Smooth muscle cell of the brain vasculature (primary cell): ENCODE measurements around the gene SPAG16.

ENCODE experiments used
- DNase-seq: peaks from one replicate; pipeline ENCODE4 v3.0.0-alpha.2; 2012; ENCODE audit warnings: low read depth, low spot score

SPAG16 gene

GRCh38 chr2:214247531-214247930 lies 963.3 kb downstream of the SPAG16 start:
- DNase-seq = no peak

GRCh38 chr2:214255046-214255445 lies 970.8 kb downstream of the SPAG16 start:
- no peak for DNase-seq

GRCh38 chr2:214261683-214262082 lies 977.4 kb downstream of the SPAG16 start:
- DNase-seq = no peak

GRCh38 chr2:214264171-214264570 lies 979.9 kb downstream of the SPAG16 start:
- no peak for DNase-seq

GRCh38 chr2:214265991-214266489 lies 981.8 kb downstream of the SPAG16 start:
- no peak for DNase-seq

- no peak for DNase-seq
Observed at GRCh38 chr2:214277880-214278279, 993.6 kb downstream of the SPAG16 start.

GRCh38 chr2:214286011-214286410 lies 1001.7 kb downstream of the SPAG16 start:
- DNase-seq = no peak

GRCh38 chr2:214293593-214293992 lies 1009.3 kb downstream of the SPAG16 start:
- DNase-seq = no peak

- no peak for DNase-seq
Observed at GRCh38 chr2:214294426-214294825, 1010.2 kb downstream of the SPAG16 start.

GRCh38 chr2:214297423-214297822 lies 1013.2 kb downstream of the SPAG16 start:
- no peak for DNase-seq

- no peak for DNase-seq
Observed at GRCh38 chr2:214310319-214310718, 1026.1 kb downstream of the SPAG16 start.

GRCh38 chr2:214311031-214311533 lies 1026.8 kb downstream of the SPAG16 start:
- DNase-seq = no peak

- DNase-seq = no peak
Observed at GRCh38 chr2:214311931-214312749, 1027.9 kb downstream of the SPAG16 start.

- DNase-seq = no peak
Observed at GRCh38 chr2:214315324-214315723, 1031.1 kb downstream of the SPAG16 start.

- no peak for DNase-seq
Observed at GRCh38 chr2:214320211-214320610, 1035.9 kb downstream of the SPAG16 start.

GRCh38 chr2:214322662-214323061 lies 1038.4 kb downstream of the SPAG16 start:
- no peak for DNase-seq

- no peak for DNase-seq
Observed at GRCh38 chr2:214325404-214325803, 1041.1 kb downstream of the SPAG16 start.

GRCh38 chr2:214328941-214329340 lies 1044.7 kb downstream of the SPAG16 start:
- DNase-seq = no peak

- no peak for DNase-seq
Observed at GRCh38 chr2:214341646-214342045, 1057.4 kb downstream of the SPAG16 start.

- DNase-seq = no peak
Observed at GRCh38 chr2:214358506-214358905, 1074.2 kb downstream of the SPAG16 start.

GRCh38 chr2:214361116-214361515 lies 1076.9 kb downstream of the SPAG16 start:
- DNase-seq = no peak

GRCh38 chr2:214365549-214365948 lies 1081.3 kb downstream of the SPAG16 start:
- DNase-seq = no peak

- DNase-seq = no peak
Observed at GRCh38 chr2:214367171-214367570, 1082.9 kb downstream of the SPAG16 start.
